RWPE2 (cell line): ENCODE measurements around the gene LRRC45.

ENCODE experiments used
- ATAC-seq: fragments of 200-7000 bp; cut with Tn5 transposase; 3 replicates; pipeline ENCODE4 v1.9.1; 2021; ENCODE audit warnings: low read depth
- DNase-seq: peaks from one replicate; pipeline ENCODE4 v3.0.0-alpha.2; 2020; ENCODE audit warnings: low spot score
- H3K27ac ChIP-seq: fragments of 450-650 bp; 2 replicates; pipeline ENCODE4 v1.5.1; 2017; ENCODE audit warnings: mild to moderate bottlenecking; ENCODE audit not compliant: poor library complexity, severe bottlenecking
- H3K27me3 ChIP-seq: fragments of 250-450 bp; sonication (Bioruptor Pico); 2 replicates; pipeline ENCODE4 v1.5.1; 2021; ENCODE audit warnings: mild to moderate bottlenecking, moderate library complexity; ENCODE audit not compliant: insufficient read depth, poor library complexity, severe bottlenecking
- H3K36me3 ChIP-seq: fragments of 250-450 bp; sonication (Bioruptor Pico); 2 replicates; pipeline ENCODE4 v1.5.1; 2020; ENCODE audit warnings: low read depth, mild to moderate bottlenecking, moderate library complexity
- H3K4me1 ChIP-seq: fragments of 250-450 bp; sonication (Bioruptor Pico); 2 replicates; pipeline ENCODE4 v1.5.1; 2021; ENCODE audit warnings: mild to moderate bottlenecking, moderate library complexity; ENCODE audit not compliant: insufficient read depth, poor library complexity, severe bottlenecking
- H3K4me3 ChIP-seq: fragments of 250-450 bp; sonication (Bioruptor Pico); 2 replicates; pipeline ENCODE4 v1.5.1; 2021; ENCODE audit warnings: mild to moderate bottlenecking, moderate library complexity; ENCODE audit not compliant: severe bottlenecking
- H3K9me3 ChIP-seq: fragments of 250-450 bp; sonication (Bioruptor Pico); 2 replicates; pipeline ENCODE4 v1.5.1; 2021; ENCODE audit warnings: mild to moderate bottlenecking, moderate library complexity; ENCODE audit not compliant: severe bottlenecking
- CTCF ChIP-seq: fragments of 450-650 bp; IDR thresholded peaks from one replicate; pipeline ENCODE4 v1.5.1; 2017; ENCODE audit warnings: mild to moderate bottlenecking, moderate library complexity; ENCODE audit not compliant: poor library complexity, severe bottlenecking

LRRC45 gene

GRCh38 chr17:82011617-82012187, 11.4 kb upstream of the LRRC45 start:
- Histone ChIP-seq H3K4me3 (no peak overlapping the region), H3K27ac (no peak overlapping the region), H3K36me3 (no peaks in the 10 kb centered on the region), H3K27me3 (no peaks in the 10 kb centered on the region), H3K4me1 (peaks cover under 1% of the 10 kb centered on the region), H3K9me3 (no peaks in the 10 kb centered on the region)
- ATAC-seq: no peak
- TF ChIP-seq CTCF: no peak
- DNase-seq: no peak

GRCh38 chr17:82012261-82012639, 10.9 kb upstream of the LRRC45 start:
- Histone ChIP-seq H3K4me1 (no peaks in the 10 kb centered on the region), H3K4me3 (no peak overlapping the region), H3K27ac (no peak overlapping the region), H3K27me3 (no peaks in the 10 kb centered on the region), H3K9me3 (no peaks in the 10 kb centered on the region), H3K36me3 (no peaks in the 10 kb centered on the region)
- DNase-seq: no peak
- no peak for ATAC-seq
- TF ChIP-seq CTCF: no peak

DNA sequence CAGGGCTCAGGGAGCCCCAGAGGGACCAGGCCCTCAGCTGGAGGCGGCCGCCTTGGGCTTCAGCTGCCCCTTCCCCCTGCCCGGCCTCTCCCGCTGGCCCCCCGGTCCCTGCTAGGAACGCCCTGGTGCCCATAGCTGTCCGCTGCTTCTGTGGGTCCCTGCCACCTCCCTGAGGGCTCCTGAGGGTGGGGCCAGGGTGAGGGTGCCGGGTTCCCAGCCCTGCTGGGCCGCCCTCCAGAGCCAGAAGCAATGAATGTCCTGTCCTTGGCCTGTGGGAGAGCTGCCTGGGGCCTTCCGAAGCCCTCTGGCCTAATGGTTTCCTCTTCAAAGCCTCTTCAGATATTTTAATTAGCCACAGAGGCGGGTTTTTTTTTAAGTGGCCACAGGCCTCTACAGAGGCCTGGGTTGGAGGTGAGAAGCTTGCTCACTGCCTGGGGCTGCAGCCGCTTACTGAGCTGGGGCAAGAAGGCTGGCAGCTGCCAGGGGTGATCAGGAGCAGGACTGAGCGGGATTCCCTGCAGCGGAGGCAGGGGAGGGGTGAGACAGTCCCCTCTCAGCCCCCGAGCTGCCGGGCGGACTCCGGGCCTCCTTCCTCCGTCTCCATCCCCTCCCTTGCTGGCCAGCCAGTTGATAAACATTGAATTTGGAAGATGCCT, 10.3 kb upstream of the LRRC45 start:
- no peak overlapping the region for H3K4me3 ChIP-seq
- ATAC-seq (no peak), DNase-seq (no peak)
- H3K36me3 ChIP-seq: no peaks in the 10 kb centered on the region
- TF ChIP-seq CTCF: no peak
- no peaks in the 10 kb centered on the region for H3K27me3 ChIP-seq
- no peak overlapping the region for H3K27ac ChIP-seq
- H3K9me3 ChIP-seq: no peaks in the 10 kb centered on the region
- H3K4me1 ChIP-seq: no peaks in the 10 kb centered on the region

- H3K4me1 ChIP-seq: no peaks in the 10 kb centered on the region
- TF ChIP-seq CTCF: no peak
- H3K27me3 ChIP-seq: no peaks in the 10 kb centered on the region
- ATAC-seq: no peak
- H3K27ac ChIP-seq: no peak overlapping the region
- no peak overlapping the region for H3K4me3 ChIP-seq
- H3K36me3 ChIP-seq: 0 out of 2 replicates have a peak, but pooled peaks cover under 1% of the 10 kb centered on the region
- DNase-seq: no peak
- H3K9me3 ChIP-seq: no peaks in the 10 kb centered on the region
Measured at GRCh38 chr17:82013341-82013740, 9.8 kb upstream of the LRRC45 start.

GRCh38 chr17:82013772-82014321, 9.3 kb upstream of the LRRC45 start:
- Histone ChIP-seq H3K9me3 (no peaks in the 10 kb centered on the region), H3K27me3 (no peaks in the 10 kb centered on the region), H3K4me3 (no peak overlapping the region), H3K36me3 (0 out of 2 replicates have a peak, but pooled peaks cover 6% of the 10 kb centered on the region), H3K4me1 (no peaks in the 10 kb centered on the region), H3K27ac (no peak overlapping the region)
- DNase-seq (no peak), ATAC-seq (no peak)
- no peak for TF ChIP-seq CTCF
